LNCaP clone FGC (cell line): ENCODE measurements around the gene DCLK1.

ENCODE experiments used
- DNase-seq: peaks from one replicate; pipeline ENCODE4 v3.0.0-alpha.2; 2011; ENCODE audit warnings: low read depth
- H3K4me3 ChIP-seq: 2 replicates; pipeline ENCODE4 v1.5.1; 2011; ENCODE audit warnings: mild to moderate bottlenecking, low read depth, low read length, control low read depth
- TF ChIP-seq, protein P1 (sequence below): IDR thresholded peaks from 2 replicates; pipeline ENCODE4 v1.5.1; 2012; ENCODE audit warnings: mild to moderate bottlenecking; ENCODE audit not compliant: control insufficient read depth, insufficient read depth; ENCODE audit errors: extremely low read depth

Gene DCLK1

DNA sequence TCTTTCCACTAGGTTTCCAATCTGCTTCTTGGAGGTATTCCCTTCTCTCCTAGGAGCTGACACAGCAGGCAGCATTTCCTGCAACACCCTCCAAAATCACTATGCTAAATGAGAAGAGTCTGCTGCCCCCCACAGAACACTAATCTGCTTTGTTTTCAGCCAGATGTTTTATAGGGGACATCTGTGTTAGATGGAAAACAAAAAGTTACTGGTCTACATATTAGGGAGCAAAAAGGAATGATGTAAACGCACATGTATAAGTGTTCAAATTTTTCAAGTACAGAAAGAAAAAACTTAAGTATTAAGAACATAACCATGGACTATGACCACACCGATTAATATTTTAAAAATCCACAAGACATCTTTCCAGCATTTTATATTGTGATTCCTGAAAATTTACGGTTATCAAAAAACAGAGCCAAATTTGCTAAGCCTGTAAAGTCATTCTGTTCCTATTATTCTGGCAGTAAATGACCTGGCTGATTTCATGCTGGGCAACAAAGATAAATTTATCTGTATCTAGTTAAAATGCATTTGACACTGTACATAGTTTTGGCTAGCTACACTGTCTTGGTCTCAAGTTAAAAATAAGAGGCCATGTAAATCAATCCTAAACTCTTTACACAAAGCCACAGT is 63.3 kb downstream of the DCLK1 start:
- no peak for DNase-seq
- no peak overlapping the region for H3K4me3 ChIP-seq
- TF ChIP-seq, protein P1, sequence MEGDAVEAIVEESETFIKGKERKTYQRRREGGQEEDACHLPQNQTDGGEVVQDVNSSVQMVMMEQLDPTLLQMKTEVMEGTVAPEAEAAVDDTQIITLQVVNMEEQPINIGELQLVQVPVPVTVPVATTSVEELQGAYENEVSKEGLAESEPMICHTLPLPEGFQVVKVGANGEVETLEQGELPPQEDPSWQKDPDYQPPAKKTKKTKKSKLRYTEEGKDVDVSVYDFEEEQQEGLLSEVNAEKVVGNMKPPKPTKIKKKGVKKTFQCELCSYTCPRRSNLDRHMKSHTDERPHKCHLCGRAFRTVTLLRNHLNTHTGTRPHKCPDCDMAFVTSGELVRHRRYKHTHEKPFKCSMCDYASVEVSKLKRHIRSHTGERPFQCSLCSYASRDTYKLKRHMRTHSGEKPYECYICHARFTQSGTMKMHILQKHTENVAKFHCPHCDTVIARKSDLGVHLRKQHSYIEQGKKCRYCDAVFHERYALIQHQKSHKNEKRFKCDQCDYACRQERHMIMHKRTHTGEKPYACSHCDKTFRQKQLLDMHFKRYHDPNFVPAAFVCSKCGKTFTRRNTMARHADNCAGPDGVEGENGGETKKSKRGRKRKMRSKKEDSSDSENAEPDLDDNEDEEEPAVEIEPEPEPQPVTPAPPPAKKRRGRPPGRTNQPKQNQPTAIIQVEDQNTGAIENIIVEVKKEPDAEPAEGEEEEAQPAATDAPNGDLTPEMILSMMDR: no peak

DNA sequence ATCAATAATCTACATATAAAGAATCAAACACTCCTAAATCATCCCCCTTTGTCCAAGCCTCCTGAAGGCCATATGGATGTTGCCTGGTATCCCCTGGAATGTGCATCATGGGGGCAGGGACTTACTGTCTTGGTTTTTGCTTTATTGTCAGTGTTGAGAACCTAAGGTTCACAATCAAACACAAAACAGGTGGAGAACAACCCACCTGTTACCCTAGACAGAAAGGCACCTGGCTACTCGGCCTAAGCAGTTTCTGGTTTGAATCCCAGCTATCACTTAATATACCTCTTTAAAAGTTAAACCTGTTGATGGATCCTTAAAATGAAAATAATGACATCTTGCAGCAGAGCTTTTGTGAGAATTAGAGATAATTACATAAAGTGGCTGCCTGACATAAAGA is 68.9 kb downstream of the DCLK1 start:
- TF ChIP-seq, protein P1: no peak

DNA sequence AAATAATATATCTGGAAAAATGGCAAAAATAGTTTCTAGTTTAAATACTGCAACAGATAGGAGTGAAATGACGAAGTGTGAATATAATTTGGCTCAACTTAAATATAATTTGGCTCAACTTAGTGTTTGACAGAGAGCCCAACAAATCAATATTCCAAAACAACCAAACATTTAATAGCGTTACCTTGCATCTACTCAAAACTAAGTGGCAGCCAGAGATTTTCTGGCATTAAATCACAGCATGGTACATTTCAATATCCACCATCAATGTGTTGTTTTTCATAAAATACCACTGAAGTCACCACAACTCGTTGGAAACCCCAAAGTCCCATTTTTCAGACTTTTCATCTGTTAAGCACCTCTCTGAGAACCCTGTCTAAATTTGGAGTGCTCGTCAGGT is 69.6 kb downstream of the DCLK1 start:
- TF ChIP-seq, protein P1: no peak
- no peak for DNase-seq
- no peak overlapping the region for H3K4me3 ChIP-seq

More for the DNA sequence above, 68.9 kb downstream of the DCLK1 start:
- H3K4me3 ChIP-seq: no peak overlapping the region
- DNase-seq: no peak

DNA sequence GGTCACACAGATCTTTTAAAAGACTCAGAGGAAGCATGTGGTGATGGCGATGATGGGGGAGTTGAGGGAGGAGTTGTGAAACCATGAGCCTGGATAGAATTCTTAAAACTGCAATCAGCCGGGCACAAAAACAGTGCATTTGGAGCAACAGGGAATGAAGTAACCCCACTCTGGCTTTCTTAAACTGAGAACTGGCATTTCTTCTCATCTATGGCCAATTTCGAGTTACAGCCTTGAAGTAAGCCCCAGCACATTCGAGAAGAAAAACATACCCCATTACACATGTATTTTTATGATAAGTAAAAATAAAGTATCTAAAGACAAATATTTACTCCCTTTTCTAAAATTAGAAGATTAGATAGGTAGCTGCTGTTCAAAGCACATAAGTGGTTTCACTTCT is 70.1 kb downstream of the DCLK1 start:
- H3K4me3 ChIP-seq: no peak overlapping the region
- DNase-seq: no peak
- TF ChIP-seq, protein P1: no peak

DNA sequence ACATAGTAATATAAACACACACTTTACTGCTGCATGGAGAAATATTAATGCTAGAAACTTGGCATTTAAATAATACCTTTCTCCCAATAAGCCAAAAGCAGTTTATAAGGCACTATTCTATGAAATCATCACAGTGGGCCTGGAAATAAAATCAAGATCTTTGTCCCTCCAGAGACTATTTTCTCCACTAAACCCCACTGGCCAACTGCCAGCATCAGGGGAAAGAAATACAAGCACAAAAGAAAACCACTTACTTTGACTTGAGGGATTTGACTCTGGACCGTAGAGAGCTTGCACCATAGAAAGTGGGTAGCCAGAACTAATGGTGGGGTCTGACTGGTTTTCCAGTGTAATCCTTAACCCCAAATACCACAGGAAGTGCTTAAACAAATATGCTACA is 71.9 kb downstream of the DCLK1 start:
- TF ChIP-seq, protein P1: no peak
- no peak overlapping the region for H3K4me3 ChIP-seq
- DNase-seq: no peak

DNA sequence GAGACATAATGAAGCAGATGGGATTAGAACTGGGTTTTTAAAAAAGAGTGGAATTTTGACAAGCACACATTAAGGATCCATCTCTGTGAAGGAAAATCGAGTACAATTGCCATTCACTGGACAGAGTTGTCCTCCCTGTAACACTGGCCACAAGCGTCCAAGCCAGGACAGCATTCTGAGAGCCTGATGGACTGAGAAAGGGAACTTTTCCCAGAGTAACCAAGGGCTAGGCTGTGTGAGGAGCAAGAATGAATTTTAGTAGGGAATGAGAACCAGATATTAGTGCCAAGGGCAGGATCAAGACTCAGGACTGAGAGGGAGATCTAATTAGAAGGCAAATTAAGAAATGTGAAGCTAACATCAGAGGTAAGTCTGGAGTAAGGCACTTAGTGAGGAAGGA is 73.1 kb downstream of the DCLK1 start:
- no peak for DNase-seq
- no peak overlapping the region for H3K4me3 ChIP-seq
- TF ChIP-seq, protein P1: no peak

DNA sequence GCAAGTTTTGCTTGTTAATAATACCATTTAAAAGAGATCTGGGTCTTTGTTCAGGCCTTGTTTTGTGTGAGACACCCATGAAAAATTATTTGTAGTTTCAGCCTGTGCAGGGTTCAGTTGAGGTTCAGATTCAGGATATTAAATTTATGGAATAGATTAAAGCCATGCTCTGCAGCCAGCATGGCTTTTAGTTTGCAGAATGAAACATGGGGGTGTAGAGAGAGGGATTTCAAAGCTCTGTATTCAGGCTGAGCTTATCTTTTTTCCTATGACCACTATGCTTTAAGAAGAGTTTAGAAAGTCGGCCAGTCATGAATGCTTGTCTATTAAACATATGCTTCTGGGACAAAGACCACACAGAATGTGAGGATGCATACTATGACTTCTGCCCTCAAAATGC is 73.6 kb downstream of the DCLK1 start:
- TF ChIP-seq, protein P1: no peak
- DNase-seq: no peak
- no peak overlapping the region for H3K4me3 ChIP-seq
